Effector memory CD4-positive, alpha-beta T cell (primary cell): ENCODE data around the gene ZNF587.
"Not testable (repeated sequence)": the region's sequence is repeated elsewhere in the genome, so short reads cannot be mapped to it uniquely, and the experiment has no call there.

Experiments used
- DNase-seq, 3 donors: peaks; one replicate each; pipeline ENCODE4 v3.0.0-alpha.2; 2020
- H3K27ac ChIP-seq: 2 replicates; pipeline ENCODE4 v1.7.0; 2013; ENCODE audit warnings: mild to moderate bottlenecking, low read length, moderate library complexity; ENCODE audit not compliant: insufficient read depth, poor library complexity, severe bottlenecking
- H3K27me3 ChIP-seq: replicated peaks from 2 replicates; pipeline ENCODE4 v1.7.0; 2013; ENCODE audit warnings: mild to moderate bottlenecking, low read length; ENCODE audit not compliant: insufficient read depth, control insufficient read depth, poor library complexity, severe bottlenecking
- H3K36me3 ChIP-seq: 2 replicates; pipeline ENCODE4 v1.7.0; 2013; ENCODE audit warnings: mild to moderate bottlenecking, low read length, moderate library complexity; ENCODE audit not compliant: control insufficient read depth, insufficient read depth
- H3K4me1 ChIP-seq: 2 replicates; pipeline ENCODE4 v1.7.0; 2013; ENCODE audit warnings: low read length, mild to moderate bottlenecking; ENCODE audit not compliant: control insufficient read depth, insufficient read depth, poor library complexity, severe bottlenecking
- H3K4me3 ChIP-seq: 2 replicates; pipeline ENCODE4 v1.7.0; 2013; ENCODE audit warnings: low read length, low read depth, mild to moderate bottlenecking; ENCODE audit not compliant: insufficient read depth, poor library complexity, severe bottlenecking
- H3K9me3 ChIP-seq: 2 replicates; pipeline ENCODE4 v1.7.0; 2013; ENCODE audit warnings: mild to moderate bottlenecking, low read length, moderate library complexity; ENCODE audit not compliant: control insufficient read depth

ZNF587 gene

GRCh38 chr19:57849162-57849665 lies 445 bp upstream of the ZNF587 start:
- not testable (repeated sequence) for H3K4me1 ChIP-seq, H3K27me3 ChIP-seq, H3K36me3 ChIP-seq, DNase-seq, H3K9me3 ChIP-seq
- Histone ChIP-seq H3K4me3 (peak overlapping the region; percentile 60), H3K27ac (peak overlapping the region; percentile 77)

DNA sequence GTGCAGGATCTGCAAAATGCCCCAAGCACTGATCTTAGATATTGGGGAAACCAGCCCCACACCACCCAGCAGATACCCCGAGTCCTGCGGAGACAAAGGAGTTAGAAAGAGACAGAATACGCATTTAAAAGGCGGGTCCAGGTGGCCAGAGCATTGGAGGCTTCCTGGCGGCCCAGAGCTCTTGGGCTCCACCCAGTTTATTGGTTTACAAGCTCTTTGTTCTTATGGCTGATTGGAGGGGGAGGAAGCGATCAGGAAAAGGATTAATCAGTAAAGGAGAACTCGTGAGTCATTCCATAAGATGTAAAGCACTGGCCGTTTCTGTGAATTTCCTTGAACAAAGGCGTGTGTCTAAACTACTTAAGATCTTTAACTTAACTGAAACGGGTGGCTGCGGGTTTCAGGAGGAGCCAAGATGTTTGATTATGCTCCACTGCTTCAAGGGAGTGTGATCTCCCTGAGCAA lies 926 bp downstream of the ZNF587 start:
- Histone ChIP-seq H3K4me1 (peaks cover 7% of the 10 kb centered on the region), H3K27me3 (no peaks in the 10 kb centered on the region), H3K9me3 (no peaks in the 10 kb centered on the region), H3K4me3 (peak overlapping the region; percentile 60), H3K27ac (peak overlapping the region; percentile 77), H3K36me3 (no peaks in the 10 kb centered on the region)
- DNase-seq: no peak

DNA sequence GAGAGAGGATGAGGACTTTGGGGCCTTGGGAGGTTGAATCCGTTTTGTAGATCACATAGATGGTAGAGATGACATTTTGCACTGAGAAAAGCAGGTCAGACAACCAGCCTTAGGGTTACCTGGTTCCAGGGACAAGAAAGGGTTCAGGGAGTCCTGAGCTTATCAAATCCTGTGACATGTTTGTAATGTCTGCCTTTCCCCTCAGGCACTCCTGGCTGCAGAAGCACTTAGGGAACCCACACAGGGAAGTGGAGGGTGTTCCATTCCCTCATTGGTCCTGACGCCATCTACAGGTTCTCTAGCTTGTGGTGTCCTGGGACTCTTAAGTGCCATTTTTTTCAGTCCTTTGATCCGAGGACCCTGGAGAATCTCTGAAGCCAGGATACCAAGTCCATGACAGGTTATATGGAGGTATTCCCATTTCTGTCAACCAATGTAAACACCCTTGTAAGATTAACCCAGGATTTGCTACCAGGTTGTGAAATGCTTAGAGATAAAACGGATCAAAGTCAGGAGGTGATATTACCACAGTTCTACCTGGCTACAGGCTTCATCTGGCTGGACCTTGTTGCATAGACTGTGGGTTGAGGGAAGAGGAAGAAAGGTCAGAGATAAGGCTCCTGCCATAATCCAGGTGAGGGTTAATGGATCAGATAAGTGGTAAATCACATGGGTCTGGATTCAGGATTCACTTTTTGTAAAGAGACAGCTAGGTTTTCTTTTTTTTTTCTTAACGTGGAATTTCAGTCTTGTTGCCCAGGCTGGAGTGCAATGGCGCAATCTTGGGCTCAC lies 2.3 kb downstream of the ZNF587 start:
- DNase-seq, H3K4me3 ChIP-seq, H3K4me1 ChIP-seq, H3K9me3 ChIP-seq, H3K27me3 ChIP-seq, H3K27ac ChIP-seq, H3K36me3 ChIP-seq: not testable (repeated sequence)

DNA sequence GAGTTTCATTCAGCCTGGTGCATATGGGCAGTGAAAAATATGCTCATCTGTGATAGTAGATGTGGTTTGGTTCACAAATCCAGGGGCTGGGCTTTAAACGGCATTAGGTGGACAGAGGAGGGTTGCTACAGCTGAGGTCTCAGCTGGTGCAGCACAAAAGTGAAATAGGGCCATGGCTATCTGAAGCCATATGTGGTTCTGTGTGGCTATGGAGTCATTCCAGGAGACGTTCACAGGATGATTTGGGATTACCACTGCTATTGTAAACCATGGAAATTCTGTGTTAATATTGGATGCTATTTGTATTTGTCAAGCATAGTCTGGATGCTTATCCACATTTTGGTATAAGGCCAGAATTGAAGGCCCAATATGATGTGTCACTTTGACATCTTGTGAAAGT lies 4.5 kb downstream of the ZNF587 start:
- DNase-seq, H3K27ac ChIP-seq: not testable (repeated sequence)
- peaks cover 20% of the 10 kb centered on the region for H3K36me3 ChIP-seq

GRCh38 chr19:57862351-57862750 lies 12.7 kb downstream of the ZNF587 start:
- DNase-seq, H3K27me3 ChIP-seq, H3K4me3 ChIP-seq, H3K4me1 ChIP-seq, H3K27ac ChIP-seq: not testable (repeated sequence)
- Histone ChIP-seq H3K36me3 (peaks cover 71% of the 10 kb centered on the region), H3K9me3 (peaks cover 26% of the 10 kb centered on the region)

More for the DNA sequence above, 4.5 kb downstream of the ZNF587 start:
- H3K27me3 ChIP-seq, H3K4me1 ChIP-seq, H3K9me3 ChIP-seq, H3K4me3 ChIP-seq: not testable (repeated sequence)

GRCh38 chr19:57867868-57868492 lies 18.3 kb downstream of the ZNF587 start:
- Histone ChIP-seq H3K4me3 (no peak overlapping the region), H3K4me1 (no peaks in the 10 kb centered on the region), H3K9me3 (peaks cover 58% of the 10 kb centered on the region), H3K36me3 (peaks cover 44% of the 10 kb centered on the region), H3K27ac (no peak overlapping the region), H3K27me3 (no peaks in the 10 kb centered on the region)
- no peak for DNase-seq

- H3K27ac ChIP-seq, H3K4me3 ChIP-seq, H3K4me1 ChIP-seq, H3K27me3 ChIP-seq, DNase-seq: not testable (repeated sequence)
- Histone ChIP-seq H3K36me3 (peaks cover 42% of the 10 kb centered on the region), H3K9me3 (peaks cover 63% of the 10 kb centered on the region)
Observed at GRCh38 chr19:57869655-57870054, 20.0 kb downstream of the ZNF587 start.

DNA sequence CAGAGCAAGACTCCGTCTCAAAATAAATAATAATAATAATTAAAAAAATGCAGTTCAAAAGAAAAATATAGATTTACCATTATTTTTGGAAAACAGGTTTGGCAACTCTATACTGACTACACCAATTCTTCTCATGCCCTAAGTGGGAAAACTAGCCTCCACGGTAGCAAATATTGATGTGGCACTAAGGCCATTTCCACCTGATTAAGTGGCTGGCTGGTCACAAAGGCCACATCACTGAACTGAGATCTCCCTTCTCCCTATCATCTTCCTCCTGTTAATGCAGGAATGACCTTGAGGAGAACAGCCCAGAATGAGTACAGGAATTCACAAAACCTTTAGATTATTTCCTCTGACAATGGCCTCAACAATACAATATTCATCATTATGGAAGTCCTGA lies 20.6 kb downstream of the ZNF587 start:
- Histone ChIP-seq H3K27me3 (no peaks in the 10 kb centered on the region), H3K27ac (no peak overlapping the region), H3K9me3 (peaks cover 58% of the 10 kb centered on the region), H3K4me1 (no peaks in the 10 kb centered on the region), H3K4me3 (no peak overlapping the region), H3K36me3 (peaks cover 39% of the 10 kb centered on the region)
- DNase-seq: no peak

DNA sequence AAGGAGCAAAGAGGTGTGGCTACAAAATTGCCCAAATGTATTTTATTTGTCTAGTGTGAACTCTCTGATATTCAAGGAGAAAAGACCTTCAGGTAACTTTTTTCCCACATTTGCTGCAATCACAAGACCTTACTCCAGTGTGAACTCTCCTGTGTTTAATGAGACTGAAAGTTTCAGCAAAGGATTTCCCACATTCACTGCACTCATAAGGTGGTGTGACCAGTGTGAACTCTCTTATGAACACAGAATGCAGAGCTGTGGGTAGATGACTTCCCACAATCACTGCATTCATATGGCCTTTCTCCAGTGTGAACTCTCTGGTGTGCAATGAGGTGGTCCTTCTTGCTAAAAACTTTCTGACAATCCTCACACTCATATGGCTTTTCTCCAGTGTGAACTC lies 22.8 kb downstream of the ZNF587 start:
- Histone ChIP-seq H3K36me3 (peaks cover 38% of the 10 kb centered on the region), H3K9me3 (peaks cover 70% of the 10 kb centered on the region), H3K4me3 (no peak overlapping the region)

More for the DNA sequence above, 22.8 kb downstream of the ZNF587 start:
- Histone ChIP-seq H3K4me1 (no peaks in the 10 kb centered on the region), H3K27ac (no peak overlapping the region), H3K27me3 (no peaks in the 10 kb centered on the region)
- no peak for DNase-seq
